Measurements from ENCODE around the gene TARBP2.

The TARBP2 gene

DNA sequence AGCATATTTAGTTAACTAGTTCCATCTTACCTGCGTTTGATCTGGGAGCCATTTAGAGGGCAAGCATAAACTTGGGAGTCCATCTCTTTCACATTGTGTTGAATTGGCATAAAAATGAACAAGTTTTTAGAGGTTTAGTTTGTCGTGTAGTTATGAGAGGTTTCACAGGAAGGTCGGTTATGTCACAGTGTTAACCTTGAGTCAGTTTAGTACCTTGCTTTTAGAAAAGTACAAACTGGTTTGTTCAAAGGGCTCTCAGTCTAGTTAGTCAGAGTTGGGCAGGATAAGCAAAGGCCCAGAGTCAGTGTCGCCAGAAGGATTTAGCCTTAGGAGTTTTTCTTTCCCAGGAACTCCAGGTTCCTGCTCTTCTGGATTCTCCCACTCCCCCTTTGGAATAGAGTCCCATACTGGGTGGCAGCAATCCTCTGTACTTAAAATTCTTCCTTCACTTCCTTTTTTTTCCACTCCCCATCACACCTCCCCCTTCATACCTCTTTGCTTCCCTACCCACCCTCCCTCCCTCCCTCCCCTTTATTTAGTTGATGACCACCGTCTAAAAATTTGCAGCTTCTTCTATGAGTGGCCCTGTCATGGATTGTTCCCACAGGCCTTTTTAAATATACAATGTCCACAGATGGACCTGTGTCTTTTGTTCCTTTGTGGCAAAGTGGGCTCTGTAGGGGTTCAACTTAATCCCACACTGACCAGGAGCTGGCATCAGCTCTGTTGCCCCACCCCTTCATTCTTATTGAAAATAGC, 37.1 kb upstream of the TARBP2 start:
- H3K4me1 ChIP-seq (ENCODE audit: control insufficient read depth, insufficient read depth, low read length): no peaks in the 10 kb centered on the region
- no peak overlapping the region for H3K9ac ChIP-seq (ENCODE audit: low read length)
- no peaks in the 10 kb centered on the region for H3K9me3 ChIP-seq (ENCODE audit: control insufficient read depth, low read length)
- H3K36me3 ChIP-seq (ENCODE audit: control insufficient read depth, insufficient read depth, low read length): peaks cover 59% of the 10 kb centered on the region
- no peaks in the 10 kb centered on the region for H3K27me3 ChIP-seq (ENCODE audit: control insufficient read depth, insufficient read depth, low read length)
- H3K4me3 ChIP-seq (ENCODE audit: low read length): no peak overlapping the region

DNA sequence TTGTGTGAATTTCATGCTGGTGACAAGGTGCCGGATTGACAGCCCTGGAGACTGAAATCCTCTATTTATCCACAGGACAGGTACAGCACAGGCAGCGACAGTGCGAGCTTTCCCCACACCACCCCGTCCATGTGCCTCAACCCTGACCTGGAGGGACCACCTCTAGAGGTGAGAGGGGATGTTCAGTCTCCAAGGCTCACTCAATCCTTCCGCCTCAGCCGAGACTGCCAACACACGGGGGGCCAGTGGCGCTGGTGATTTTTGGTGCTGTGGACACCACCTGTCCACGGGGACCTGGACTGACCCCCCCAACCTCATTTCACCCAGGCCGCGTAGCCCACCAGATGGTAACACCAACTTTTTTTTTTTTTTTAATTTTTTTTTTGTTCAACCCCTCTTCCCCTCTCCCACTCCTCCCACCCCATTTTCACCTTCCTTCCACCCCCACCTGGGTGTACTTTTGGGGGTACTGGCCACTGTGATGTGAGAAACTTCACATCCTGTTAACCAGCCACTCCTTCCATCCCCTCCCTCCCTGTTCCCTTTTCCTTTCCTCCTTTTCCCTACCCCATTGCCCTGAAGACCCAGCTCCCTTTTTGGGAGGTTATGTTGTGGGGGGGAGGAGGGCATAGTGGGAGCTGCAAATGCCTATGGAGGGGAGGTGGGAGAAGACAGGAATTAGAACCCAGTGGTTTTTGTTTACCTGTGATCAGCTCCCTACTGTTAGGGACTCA, 36.2 kb upstream of the TARBP2 start:
- H3K27me3 ChIP-seq (ENCODE audit: control insufficient read depth, insufficient read depth, low read length): no peaks in the 10 kb centered on the region
- H3K4me1 ChIP-seq (ENCODE audit: control insufficient read depth, insufficient read depth, low read length): no peaks in the 10 kb centered on the region
- H3K4me3 ChIP-seq (ENCODE audit: low read length): no peak overlapping the region
- H3K36me3 ChIP-seq (ENCODE audit: control insufficient read depth, insufficient read depth, low read length): peaks cover 53% of the 10 kb centered on the region
- no peak overlapping the region for H3K9ac ChIP-seq (ENCODE audit: low read length)
- H3K9me3 ChIP-seq (ENCODE audit: control insufficient read depth, low read length): no peaks in the 10 kb centered on the region

DNA sequence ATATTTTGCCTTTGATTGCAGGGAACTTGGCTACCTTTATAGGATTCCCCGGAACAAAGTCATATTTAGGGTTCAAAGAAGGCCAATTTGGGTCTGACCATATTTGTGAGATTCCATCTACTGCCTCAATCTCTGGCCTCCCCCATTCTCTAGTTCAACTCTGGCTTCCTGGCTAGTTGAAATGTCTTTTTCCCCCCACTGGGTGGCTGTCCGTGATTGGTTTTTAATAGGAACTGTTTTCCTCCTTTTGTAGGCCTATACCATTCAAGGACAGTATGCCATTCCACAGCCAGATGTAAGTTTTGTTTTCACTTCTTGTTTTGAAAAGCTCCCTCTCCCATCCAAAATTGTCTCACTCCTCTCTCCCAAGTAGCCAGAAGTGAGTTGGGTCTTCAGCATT, 35.4 kb upstream of the TARBP2 start:
- Histone ChIP-seq H3K9me3 (ENCODE audit: control insufficient read depth, low read length) (no peaks in the 10 kb centered on the region), H3K4me1 (ENCODE audit: control insufficient read depth, insufficient read depth, low read length) (no peaks in the 10 kb centered on the region), H3K36me3 (ENCODE audit: control insufficient read depth, insufficient read depth, low read length) (peaks cover 45% of the 10 kb centered on the region), H3K27me3 (ENCODE audit: control insufficient read depth, insufficient read depth, low read length) (no peaks in the 10 kb centered on the region), H3K9ac (ENCODE audit: low read length) (no peak overlapping the region), H3K4me3 (ENCODE audit: low read length) (no peak overlapping the region)

DNA sequence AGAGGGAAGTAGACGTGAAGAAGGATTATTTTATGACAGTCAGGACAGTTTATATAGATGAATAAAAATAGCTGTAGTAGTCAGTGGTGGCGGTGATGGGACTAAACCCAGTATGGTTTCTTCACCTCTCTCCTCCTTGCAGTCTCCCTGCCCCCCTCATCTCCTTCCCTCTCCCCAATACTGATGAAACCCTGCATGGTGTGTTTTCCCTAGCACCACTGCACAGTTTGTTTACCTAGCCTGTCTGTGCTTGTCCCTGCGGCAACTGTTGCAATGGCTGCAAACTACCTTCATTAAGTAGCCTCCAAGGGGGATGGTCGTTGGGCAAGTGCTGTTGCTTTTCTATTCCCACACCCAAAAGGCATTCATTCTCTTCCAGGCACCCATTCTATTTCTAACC, 34.4 kb upstream of the TARBP2 start:
- Histone ChIP-seq H3K4me3 (ENCODE audit: low read length) (no peak overlapping the region), H3K27me3 (ENCODE audit: control insufficient read depth, insufficient read depth, low read length) (no peaks in the 10 kb centered on the region), H3K36me3 (ENCODE audit: control insufficient read depth, insufficient read depth, low read length) (peaks cover 36% of the 10 kb centered on the region), H3K9me3 (ENCODE audit: control insufficient read depth, low read length) (no peaks in the 10 kb centered on the region), H3K4me1 (ENCODE audit: control insufficient read depth, insufficient read depth, low read length) (no peaks in the 10 kb centered on the region), H3K9ac (ENCODE audit: low read length) (no peak overlapping the region)

DNA sequence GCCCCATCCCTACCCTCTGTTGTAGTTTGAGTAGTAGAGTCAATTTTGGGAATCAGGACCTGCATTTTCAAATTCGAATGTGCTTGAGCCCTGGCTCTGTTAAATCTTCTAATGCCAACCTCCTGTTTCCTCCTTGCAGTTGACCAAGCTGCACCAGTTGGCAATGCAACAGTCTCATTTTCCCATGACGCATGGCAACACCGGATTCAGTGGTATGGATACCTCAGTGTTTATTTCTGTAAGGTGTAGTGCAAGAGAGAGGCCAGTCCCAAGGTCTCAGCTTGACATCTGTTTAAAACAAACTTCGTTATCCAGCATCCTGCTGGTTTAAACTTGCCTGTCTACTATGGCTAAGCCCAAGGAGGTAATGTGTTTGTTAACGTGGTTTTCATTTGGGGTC, 34.0 kb upstream of the TARBP2 start:
- peaks cover 33% of the 10 kb centered on the region for H3K36me3 ChIP-seq (ENCODE audit: control insufficient read depth, insufficient read depth, low read length)
- no peaks in the 10 kb centered on the region for H3K9me3 ChIP-seq (ENCODE audit: control insufficient read depth, low read length)
- H3K4me1 ChIP-seq (ENCODE audit: control insufficient read depth, insufficient read depth, low read length): no peaks in the 10 kb centered on the region
- H3K9ac ChIP-seq (ENCODE audit: low read length): no peak overlapping the region
- H3K27me3 ChIP-seq (ENCODE audit: control insufficient read depth, insufficient read depth, low read length): no peaks in the 10 kb centered on the region
- H3K4me3 ChIP-seq (ENCODE audit: low read length): no peak overlapping the region

DNA sequence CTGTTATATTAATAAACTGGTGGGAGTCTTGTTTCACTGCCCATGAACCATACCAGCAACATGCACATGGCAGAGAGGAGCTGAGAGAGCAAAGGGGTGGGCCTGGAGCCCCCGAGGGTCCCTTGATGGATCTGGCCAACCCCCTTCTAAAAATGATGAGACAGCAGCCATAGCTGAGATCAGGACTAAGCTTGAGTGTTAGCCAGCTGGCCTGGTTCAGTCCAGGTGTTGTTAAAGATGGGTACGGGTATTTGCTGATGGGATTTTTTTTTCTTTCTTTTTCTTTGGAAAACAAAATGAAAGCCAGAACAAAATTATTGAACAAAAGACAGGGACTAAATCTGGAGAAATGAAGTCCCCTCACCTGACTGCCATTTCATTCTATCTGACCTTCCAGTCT, 33.2 kb upstream of the TARBP2 start:
- no peak overlapping the region for H3K4me3 ChIP-seq (ENCODE audit: low read length)
- H3K9ac ChIP-seq (ENCODE audit: low read length): no peak overlapping the region
- no peaks in the 10 kb centered on the region for H3K27me3 ChIP-seq (ENCODE audit: control insufficient read depth, insufficient read depth, low read length)
- peaks cover 25% of the 10 kb centered on the region for H3K36me3 ChIP-seq (ENCODE audit: control insufficient read depth, insufficient read depth, low read length)
- no peaks in the 10 kb centered on the region for H3K4me1 ChIP-seq (ENCODE audit: control insufficient read depth, insufficient read depth, low read length)
- H3K9me3 ChIP-seq (ENCODE audit: control insufficient read depth, low read length): no peaks in the 10 kb centered on the region

DNA sequence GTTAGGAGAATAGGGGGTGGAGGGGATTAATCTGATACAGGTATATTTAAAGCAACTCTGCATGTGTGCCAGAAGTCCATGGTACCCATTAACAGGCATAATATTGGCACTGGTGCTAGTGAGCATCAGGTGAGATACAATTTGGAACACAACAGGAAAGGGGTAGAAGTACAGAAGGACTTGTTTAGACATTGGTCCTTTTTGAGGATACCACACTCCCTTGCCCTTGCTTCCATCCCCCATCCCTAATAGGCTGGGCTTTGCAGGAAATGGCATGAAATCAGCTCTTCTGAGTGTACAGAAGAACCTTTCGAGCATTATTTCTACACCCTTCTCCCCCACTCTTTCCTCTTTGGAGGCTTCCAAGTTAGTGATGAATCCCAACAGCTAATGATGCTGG, 32.8 kb upstream of the TARBP2 start:
- Histone ChIP-seq H3K36me3 (ENCODE audit: control insufficient read depth, insufficient read depth, low read length) (peaks cover 21% of the 10 kb centered on the region), H3K4me1 (ENCODE audit: control insufficient read depth, insufficient read depth, low read length) (no peaks in the 10 kb centered on the region), H3K4me3 (ENCODE audit: low read length) (no peak overlapping the region), H3K9me3 (ENCODE audit: control insufficient read depth, low read length) (no peaks in the 10 kb centered on the region), H3K27me3 (ENCODE audit: control insufficient read depth, insufficient read depth, low read length) (no peaks in the 10 kb centered on the region), H3K9ac (ENCODE audit: low read length) (no peak overlapping the region)

DNA sequence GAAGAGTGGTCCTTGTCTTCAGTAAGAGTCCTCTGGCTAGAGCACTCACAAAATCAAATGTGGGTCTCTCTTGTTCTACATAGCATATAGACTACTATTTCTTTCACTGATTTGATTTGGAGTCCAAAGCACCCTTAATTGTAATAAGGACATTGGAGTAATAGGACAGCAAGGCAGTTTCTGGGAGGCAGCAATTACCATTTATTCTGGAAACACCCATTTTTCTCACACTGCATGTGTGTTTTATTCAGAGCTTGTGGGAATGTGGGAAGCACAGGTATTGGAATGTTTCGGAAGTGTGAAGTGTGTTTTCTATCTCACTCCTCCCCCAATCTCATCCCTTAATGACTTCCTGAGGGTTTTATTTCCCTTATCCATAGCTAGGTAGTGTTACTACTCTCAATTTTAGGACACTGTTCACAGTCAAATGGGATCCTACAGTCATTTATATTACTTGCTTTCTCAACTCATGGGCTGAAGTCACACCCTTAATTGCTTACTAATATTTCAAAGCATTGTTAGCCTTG, 29.0 kb upstream of the TARBP2 start:
- no peak overlapping the region for H3K4me3 ChIP-seq (ENCODE audit: low read length)
- no peaks in the 10 kb centered on the region for H3K9me3 ChIP-seq (ENCODE audit: control insufficient read depth, low read length)
- H3K36me3 ChIP-seq (ENCODE audit: control insufficient read depth, insufficient read depth, low read length): peaks cover 26% of the 10 kb centered on the region
- H3K4me1 ChIP-seq (ENCODE audit: control insufficient read depth, insufficient read depth, low read length): no peaks in the 10 kb centered on the region
- no peaks in the 10 kb centered on the region for H3K27me3 ChIP-seq (ENCODE audit: control insufficient read depth, insufficient read depth, low read length)
- no peak overlapping the region for H3K9ac ChIP-seq (ENCODE audit: low read length)

DNA sequence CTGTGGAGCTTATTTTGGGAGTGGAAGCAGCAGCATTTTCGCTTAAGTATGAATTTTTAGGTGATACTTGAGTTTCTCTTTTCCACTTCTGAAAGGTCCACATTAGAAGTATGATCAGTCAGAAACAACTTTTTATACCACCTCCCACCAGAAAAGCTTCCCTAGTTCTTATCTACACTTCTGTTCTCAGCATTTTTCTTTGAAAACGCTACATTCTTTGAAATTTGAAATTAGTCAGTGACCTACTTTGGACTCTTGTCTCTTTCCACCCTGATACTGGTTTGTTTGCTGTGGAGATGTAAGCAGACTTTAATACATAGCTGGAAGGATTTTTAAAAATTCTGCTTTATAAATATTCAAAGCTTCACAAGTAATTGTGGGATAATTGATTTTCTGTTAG, 27.0 kb upstream of the TARBP2 start:
- H3K9me3 ChIP-seq (ENCODE audit: control insufficient read depth, low read length): no peaks in the 10 kb centered on the region
- no peaks in the 10 kb centered on the region for H3K4me1 ChIP-seq (ENCODE audit: control insufficient read depth, insufficient read depth, low read length)
- H3K36me3 ChIP-seq (ENCODE audit: control insufficient read depth, insufficient read depth, low read length): peaks cover 13% of the 10 kb centered on the region
- H3K9ac ChIP-seq (ENCODE audit: low read length): no peak overlapping the region
- no peaks in the 10 kb centered on the region for H3K27me3 ChIP-seq (ENCODE audit: control insufficient read depth, insufficient read depth, low read length)
- no peak overlapping the region for H3K4me3 ChIP-seq (ENCODE audit: low read length)

DNA sequence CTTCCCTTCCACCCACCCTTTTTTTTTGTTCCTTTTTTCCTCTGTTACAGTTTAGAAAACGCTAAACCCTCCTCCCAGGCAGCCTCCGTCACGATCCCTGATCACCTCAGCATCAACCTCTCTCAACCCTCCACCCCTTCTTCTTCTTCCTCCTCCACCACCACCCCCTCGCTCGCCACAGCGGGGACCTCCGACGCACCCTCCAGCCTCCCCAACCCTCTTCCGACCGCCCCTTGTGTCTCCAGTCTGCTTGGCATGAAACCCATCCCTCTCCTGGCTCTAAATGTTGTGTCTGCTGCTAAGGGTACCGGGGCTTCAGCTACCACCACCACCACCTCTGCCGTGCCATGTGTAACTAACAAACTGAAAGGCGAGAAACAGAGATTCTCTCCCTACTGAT, 26.3 kb upstream of the TARBP2 start:
- H3K4me1 ChIP-seq (ENCODE audit: control insufficient read depth, insufficient read depth, low read length): no peaks in the 10 kb centered on the region
- H3K36me3 ChIP-seq (ENCODE audit: control insufficient read depth, insufficient read depth, low read length): peaks cover 15% of the 10 kb centered on the region
- no peak overlapping the region for H3K9ac ChIP-seq (ENCODE audit: low read length)
- H3K27me3 ChIP-seq (ENCODE audit: control insufficient read depth, insufficient read depth, low read length): no peaks in the 10 kb centered on the region
- H3K9me3 ChIP-seq (ENCODE audit: control insufficient read depth, low read length): no peaks in the 10 kb centered on the region
- H3K4me3 ChIP-seq (ENCODE audit: low read length): no peak overlapping the region

DNA sequence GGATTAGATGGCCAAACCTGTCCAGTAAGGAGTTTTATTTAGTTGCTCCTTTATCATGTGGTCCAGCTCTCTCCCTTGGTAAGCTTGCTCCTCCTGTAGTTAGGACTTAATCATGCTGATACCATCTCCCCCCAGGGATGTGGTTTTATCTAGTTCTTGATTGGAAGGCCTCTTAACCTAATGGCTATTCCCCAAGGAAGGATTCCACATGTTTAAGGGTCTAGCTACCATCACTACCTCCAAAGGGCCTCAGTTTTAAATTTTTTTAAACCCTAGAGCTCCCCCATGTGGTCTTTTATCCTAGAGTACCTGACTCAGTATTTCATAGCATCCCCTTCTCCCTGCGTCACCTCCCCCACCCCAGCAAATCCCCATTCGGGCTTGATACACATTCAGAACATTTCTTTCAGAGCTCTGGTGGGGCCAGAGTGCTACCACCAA, 24.3 kb upstream of the TARBP2 start:
- peaks cover 25% of the 10 kb centered on the region for H3K36me3 ChIP-seq (ENCODE audit: control insufficient read depth, insufficient read depth, low read length)
- H3K4me3 ChIP-seq (ENCODE audit: low read length): no peak overlapping the region
- H3K27me3 ChIP-seq (ENCODE audit: control insufficient read depth, insufficient read depth, low read length): no peaks in the 10 kb centered on the region
- no peaks in the 10 kb centered on the region for H3K4me1 ChIP-seq (ENCODE audit: control insufficient read depth, insufficient read depth, low read length)
- no peak overlapping the region for H3K9ac ChIP-seq (ENCODE audit: low read length)
- no peaks in the 10 kb centered on the region for H3K9me3 ChIP-seq (ENCODE audit: control insufficient read depth, low read length)

DNA sequence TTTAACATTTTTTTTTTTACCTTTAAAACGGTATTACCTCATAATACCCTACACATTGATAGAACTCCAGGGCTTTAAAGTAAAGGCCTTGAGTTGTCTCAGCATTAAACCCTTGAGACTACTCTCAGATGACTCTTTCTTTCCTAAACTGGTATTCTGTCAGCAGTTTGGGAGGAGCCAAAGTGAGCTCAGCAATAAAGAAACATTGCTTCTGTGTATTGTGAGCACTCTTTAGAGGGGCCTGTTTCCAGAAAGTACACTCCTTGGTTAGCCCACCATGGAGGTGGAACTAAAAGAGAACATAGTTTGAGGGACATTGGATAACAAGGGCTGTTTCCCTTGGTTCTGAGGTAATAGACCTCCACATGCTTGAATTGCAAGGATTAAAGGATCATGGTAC, 22.2 kb upstream of the TARBP2 start:
- no peaks in the 10 kb centered on the region for H3K9me3 ChIP-seq (ENCODE audit: control insufficient read depth, low read length)
- H3K27me3 ChIP-seq (ENCODE audit: control insufficient read depth, insufficient read depth, low read length): no peaks in the 10 kb centered on the region
- H3K36me3 ChIP-seq (ENCODE audit: control insufficient read depth, insufficient read depth, low read length): peaks cover 32% of the 10 kb centered on the region
- H3K4me1 ChIP-seq (ENCODE audit: control insufficient read depth, insufficient read depth, low read length): no peaks in the 10 kb centered on the region
- H3K9ac ChIP-seq (ENCODE audit: low read length): no peak overlapping the region
- no peak overlapping the region for H3K4me3 ChIP-seq (ENCODE audit: low read length)

Measured in mucosa of stomach (tissue), 1 donor.